GM18505 (cell line): ENCODE results near the gene HOXD12.

Experiments used
- ATAC-seq: cut with Tn5 transposase; IDR thresholded peaks from one replicate; pipeline ENCODE4 v1.9.1; 2021; ENCODE audit not compliant: unreplicated experiment
- POLR2A ChIP-seq: IDR thresholded peaks from 4 replicates; pipeline ENCODE4 v1.6.1; 2011; ENCODE audit warnings: borderline replicate concordance; ENCODE audit not compliant: insufficient read depth, insufficient read length; ENCODE audit errors: extremely low read depth

The HOXD12 gene, protein sequence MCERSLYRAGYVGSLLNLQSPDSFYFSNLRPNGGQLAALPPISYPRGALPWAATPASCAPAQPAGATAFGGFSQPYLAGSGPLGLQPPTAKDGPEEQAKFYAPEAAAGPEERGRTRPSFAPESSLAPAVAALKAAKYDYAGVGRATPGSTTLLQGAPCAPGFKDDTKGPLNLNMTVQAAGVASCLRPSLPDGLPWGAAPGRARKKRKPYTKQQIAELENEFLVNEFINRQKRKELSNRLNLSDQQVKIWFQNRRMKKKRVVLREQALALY

DNA sequence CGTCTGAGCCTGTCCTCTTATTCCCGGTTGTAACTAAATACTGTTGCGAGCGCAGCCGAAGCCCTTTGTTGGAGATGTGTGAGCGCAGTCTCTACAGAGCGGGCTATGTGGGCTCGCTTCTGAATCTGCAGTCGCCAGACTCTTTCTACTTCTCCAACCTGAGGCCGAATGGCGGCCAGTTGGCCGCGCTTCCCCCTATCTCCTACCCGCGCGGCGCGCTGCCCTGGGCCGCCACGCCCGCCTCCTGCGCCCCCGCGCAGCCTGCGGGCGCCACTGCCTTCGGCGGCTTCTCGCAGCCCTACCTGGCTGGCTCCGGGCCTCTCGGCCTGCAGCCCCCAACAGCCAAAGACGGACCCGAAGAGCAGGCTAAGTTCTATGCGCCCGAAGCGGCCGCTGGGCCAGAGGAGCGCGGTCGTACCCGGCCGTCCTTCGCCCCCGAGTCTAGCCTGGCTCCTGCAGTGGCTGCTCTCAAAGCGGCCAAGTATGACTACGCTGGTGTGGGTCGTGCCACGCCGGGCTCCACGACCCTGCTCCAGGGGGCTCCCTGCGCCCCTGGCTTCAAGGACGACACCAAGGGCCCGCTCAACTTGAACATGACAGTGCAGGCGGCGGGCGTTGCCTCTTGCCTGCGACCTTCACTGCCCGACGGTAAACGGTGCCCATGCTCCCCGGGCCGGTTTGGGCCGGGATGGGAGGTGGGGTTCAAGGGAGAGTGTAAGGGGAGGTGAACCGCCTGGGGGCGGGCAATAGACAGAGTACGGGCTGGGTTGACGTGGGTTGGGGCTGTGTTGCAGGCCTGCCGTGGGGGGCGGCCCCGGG is at the start of gene HOXD12:
Gene HOXD12, plus strand, starts transcription at position 68 of the 819 bp plus-strand sequence. Its CDS starts 7 bp downstream, at position 75.
- ATAC-seq, result no peak

DNA sequence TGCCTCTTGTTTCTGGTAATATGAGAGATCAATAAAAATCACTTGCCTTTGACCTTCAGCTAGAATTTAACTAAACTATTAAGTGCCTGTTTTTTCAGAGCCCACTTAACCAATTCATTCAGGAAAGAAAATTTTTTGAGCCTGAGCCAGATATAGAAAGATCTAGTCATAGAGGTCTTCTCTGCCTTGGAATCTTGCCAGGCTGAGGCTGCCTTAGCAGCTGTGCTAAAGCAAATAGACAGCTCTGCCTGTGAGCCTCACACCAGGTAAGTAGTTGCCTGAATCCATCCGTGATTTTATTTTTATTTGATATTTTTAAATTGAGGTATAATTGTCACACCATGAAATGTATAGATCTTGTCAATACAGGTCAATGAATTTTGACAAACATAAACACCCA is 43.2 kb upstream of the HOXD12 start:
- no peak for TF ChIP-seq POLR2A
- ATAC-seq, result no peak

More for the DNA sequence above, at the start of gene HOXD12:
- no peak for TF ChIP-seq POLR2A

DNA sequence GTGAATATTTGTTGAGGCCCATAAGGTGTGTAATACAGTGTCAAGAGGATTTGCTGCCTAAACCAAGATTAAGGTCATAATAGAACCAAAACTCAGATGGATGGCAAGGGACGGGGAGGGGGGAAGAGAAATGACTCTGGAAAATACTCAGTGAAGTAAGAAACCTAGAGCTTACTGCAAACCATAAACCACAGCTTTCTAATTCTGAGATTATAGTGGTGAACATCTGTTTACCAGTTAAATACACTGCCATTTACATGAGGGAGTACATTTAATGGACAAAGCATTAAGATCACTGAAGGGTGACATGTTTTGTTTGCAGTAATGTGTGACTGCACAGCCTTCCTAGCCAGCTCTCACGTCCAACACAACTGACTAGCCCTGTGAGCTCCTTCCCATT is 35.6 kb upstream of the HOXD12 start:
- TF ChIP-seq POLR2A, result no peak
- no peak for ATAC-seq

DNA sequence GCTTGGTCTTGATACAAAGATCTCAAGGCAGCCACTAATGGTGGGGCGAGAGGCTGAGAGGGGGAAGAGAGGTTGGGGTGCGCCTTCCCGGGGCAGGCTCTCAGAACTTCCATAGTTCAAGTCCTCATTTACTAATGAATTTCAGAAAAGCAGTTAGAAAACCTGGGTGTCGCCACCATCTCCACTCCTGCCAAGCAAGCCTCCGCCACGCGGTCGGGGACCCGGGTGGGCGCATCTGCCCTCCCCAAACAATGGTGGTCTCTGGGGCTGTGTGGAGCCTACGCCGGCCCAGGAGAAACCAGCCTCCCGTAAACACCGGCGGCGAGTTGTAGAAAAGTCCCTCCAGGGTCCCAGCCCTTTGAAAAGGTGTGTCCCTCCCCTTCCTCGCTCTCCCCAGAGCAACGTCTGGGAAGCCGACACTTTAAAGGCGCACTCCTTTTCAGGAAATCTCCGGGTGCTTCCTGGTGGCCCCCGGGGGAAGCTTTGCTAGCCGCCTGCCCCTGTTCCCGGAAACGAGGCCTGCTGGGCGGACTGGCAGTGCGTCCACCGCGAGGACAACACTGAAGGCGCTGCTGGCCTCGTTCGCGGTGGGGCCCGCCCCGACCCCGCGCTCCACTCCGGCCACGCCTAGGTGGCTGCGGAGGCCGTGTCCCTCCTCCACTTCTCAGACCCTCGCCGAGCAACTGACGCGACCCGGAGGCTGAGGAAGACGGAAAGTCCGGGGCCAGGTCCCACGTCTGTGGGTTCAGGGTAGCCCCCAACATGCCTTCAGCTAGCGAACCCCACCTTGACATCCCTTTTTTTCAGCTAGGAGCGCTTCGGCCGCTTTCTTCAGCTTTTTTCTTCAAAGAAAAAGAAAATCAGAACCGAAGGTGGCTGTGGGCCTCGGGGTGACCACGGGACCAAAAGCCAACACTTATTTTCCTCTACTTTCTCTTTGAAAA is 32.7 kb upstream of the HOXD12 start:
- no peak for ATAC-seq
- TF ChIP-seq POLR2A, result no peak

DNA sequence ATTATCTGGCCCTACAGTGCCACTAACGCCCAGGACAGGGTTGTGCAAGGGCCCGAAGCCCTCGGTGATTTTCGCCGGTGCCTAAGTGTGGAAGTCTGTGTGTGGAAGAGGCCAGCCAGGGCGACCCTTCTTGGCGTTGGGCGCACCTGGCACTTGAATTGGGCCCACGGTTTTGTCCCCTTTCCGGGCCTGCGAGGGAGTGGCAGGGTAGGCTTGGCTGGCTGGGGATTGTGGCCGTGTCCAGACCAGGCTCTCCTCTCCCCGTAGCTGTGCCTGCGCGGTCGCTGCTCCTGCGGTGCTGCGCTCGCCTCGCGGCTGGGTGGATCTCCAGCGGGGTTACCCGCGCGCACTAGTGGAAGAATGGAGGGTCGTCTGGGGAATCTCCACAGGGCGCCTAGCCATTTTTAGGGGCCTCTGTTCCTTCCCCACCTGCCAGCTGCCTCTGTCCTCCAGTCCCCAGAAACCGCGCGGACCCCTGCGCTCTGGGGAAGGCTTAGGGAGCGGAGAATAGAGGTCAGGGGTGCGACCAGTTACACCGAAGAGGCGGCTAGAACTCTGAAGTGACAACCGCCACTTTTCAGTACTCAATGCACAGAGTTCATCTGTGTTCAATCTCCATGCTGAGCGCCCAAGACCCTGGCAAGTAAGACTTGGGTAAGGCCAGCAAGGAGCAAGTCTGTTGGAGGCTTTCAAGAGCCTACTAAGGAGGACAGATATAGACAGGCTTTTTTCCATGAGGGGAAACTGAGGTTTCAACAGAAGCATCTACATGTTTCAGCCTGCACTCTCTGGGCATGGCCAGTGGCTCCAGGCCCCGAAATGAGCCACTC is 31.8 kb upstream of the HOXD12 start:
- ATAC-seq, result no peak
- TF ChIP-seq POLR2A, result no peak

DNA sequence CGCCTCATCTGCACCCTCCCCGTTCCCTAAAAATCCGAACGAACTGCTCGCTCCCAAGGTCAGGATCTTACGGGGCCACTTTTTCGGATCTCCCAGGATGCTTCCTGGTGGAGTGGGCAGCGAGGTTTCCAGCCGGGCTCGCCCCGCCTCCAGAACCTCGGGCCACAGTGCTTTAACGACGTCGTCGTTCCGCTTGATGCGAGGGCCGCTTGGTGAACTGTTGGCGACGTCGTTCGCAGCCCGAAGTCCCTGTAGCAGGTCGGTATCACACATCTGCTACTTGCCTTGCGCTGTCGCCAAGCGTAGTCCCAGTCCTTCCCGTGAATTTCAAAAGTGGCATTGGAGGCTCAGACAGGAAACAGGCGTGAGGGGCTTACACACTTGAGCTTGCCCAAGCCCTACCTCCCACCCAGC is 31.2 kb upstream of the HOXD12 start:
- no peak for ATAC-seq
- TF ChIP-seq POLR2A, result no peak

DNA sequence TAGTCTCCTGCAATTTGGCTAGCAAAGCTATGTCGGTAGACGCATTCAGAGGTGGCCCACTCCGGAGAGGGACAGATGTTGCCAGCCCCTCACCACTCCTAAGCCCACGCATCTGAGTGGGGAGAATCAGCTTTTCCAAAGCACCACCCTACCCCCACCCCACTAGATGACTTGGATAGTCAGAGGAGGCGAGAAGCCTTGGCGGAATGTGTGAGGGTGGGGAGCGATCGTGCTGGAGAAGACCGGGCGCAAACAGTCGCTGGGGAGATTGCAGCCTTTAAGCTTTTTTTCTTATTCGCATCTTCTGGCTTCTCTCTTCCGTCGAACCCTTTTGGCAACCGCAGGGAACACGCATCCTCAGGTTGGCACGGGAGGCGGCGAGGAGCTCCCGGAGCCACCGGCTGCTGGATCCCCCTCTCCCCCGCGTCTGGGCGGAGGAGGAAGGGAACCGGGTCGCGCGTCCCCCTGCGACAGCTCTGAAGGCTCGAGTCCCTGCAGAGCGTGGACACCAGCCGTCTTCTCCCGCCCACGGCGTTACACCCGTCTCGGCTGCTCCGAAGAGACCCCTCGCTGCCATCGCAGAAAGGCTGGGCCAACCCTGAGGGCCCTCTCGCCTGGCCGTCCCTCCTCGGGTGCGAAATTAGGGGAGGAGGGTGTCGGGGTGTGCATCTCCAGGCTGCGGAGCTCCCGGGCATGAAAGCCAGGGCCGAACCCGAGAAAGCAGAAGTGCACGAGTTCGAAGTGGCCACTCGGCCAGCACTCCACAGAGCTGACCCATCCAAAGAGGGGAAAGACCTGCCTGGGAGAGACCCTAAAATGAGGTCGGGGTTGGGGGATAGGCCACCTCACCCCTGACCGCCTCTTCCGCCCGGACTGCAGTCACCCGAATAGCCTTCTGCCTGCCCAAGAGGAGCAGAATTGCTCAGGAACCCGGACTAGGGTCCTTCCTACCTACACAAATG is 28.0 kb upstream of the HOXD12 start:
- no peak for TF ChIP-seq POLR2A
- ATAC-seq, result no peak

DNA sequence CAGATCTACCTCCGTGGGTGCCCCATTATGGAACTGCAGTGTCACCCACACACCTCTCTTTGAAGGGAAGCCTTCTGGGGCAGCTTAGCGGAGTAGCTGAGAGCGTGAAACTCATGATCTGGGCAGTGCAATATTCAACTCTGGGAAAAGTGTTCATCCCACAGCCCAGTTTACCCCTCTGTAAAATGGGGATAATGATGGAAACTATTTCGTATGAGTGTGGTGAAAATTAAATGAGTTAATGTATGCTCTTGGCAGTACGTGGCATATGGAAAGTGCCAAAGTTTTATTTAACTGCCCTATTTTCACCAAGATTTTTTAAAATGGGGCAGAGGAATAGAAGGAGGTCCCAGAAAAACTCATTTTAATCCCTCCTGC is 27.3 kb upstream of the HOXD12 start:
- ATAC-seq, result no peak
- TF ChIP-seq POLR2A, result no peak

DNA sequence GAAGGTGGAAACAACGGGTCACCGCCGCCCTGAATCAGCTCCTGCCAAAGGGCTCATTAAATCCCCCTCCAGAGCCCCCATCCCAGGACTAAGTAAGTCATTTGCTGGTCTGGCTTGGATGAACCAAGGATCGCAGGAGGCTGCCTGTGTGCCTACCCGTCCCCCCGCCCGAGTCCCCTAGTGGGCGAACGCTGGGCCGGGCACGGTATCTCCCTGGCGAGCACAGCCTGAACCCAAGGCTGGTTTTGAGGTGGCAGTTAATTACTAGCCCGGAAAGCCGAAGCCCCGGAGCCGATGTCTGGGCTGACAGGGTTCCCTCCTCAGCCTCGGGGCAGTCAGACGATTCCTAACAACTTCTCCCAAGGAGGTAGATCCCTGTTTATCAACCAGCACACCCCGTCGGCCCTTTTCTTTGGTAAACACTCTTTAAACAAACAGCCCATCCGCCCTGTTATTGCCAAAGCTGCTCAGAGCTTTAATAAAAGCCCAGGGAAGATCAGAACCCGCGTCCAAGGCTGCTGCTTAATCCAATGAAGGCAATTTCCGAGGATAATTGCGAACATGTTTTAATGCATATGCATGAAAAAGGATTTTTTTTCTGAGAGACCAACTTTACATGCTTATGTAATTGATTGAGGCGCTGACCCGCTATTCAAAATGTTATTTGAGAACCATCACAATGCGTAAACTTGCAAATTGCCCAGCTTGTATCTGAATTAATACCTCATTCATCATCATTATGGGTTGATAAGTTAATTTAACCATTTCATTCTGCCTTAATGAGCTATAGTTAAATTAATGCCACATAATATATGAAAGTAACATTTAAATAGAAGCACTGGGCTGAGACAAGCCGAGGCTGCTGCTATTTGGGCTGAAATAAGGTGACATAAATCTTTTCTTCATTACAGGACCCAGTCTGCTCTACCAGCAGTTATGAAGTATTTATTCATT is 26.4 kb upstream of the HOXD12 start:
- no peak for ATAC-seq
- no peak for TF ChIP-seq POLR2A

DNA sequence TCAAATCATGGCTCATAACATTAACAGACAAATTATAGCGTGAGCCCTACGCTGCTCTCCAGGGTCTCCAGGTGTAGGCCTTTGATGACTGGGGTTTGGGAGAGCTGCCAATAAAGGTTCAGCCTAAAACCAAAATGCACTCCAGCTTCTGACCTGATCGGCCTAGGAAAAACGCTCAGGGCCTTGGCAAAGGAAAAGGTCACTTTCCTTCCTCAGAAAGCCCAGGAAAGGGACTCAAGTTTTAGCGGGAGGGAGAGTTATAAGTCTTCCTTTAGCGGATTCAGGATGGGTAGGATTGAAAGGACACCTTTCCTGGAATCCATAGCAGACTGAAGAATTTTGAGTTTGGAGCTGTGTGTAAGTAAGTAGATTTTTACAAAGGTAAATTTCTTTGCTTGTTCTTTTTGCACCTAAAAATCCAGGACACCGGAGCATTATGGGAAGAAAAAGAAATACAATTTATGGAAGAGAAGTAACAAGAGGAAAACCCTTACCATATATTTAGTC is 24.6 kb upstream of the HOXD12 start:
- no peak for TF ChIP-seq POLR2A

More for the DNA sequence above, 24.6 kb upstream of the HOXD12 start:
- ATAC-seq, result no peak
